Motor neuron (in vitro differentiated cells): Measurements from ENCODE around the gene GDF9. TPM values are rescaled to one million over a fixed set of nuclear protein-coding genes. Genes with fewer than 3 reads are reported as not detected.

Experiments used
- ATAC-seq, 8 experiments: fragments of 200-7000 bp; cut with Tn5 transposase; replicated peaks in 6 of 8; 2 replicates each; pipeline ENCODE4 v1.8.0; 2021; ENCODE audit warnings: mild to moderate bottlenecking in 8 of 8, moderate library complexity in 8 of 8
- H3K27ac ChIP-seq, 2 donors: fragments of 250-450 bp; sonication (Bioruptor Pico); 2 replicates each; pipeline ENCODE4 v1.9.0; 2021; ENCODE audit warnings: antibody characterized with exemption in 2 of 2, mild to moderate bottlenecking in 2 of 2, moderate library complexity in 1 of 2
- H3K4me1 ChIP-seq, 2 donors: fragments of 250-450 bp; sonication (Bioruptor Pico); replicated peaks in 1 of 2; 2 replicates each; pipeline ENCODE4 v1.6.1; 2021; ENCODE audit warnings: antibody characterized with exemption in 2 of 2, mild to moderate bottlenecking in 2 of 2, moderate library complexity in 1 of 2
- H3K4me3 ChIP-seq, 5 donors: fragments of 250-450 bp; sonication (Bioruptor Pico); 2 replicates each; pipeline ENCODE4 v1.9.0; 2021; ENCODE audit warnings: antibody characterized with exemption in 5 of 5, mild to moderate bottlenecking in 5 of 5, moderate library complexity in 4 of 5
- WGBS, 10 experiments: fragments of 450-650 bp; shearing (Covaris generic); methylation state at CpG; one replicate each; pipeline ENCODE4 v1.0.0; 2022; 5-methylcytosine and 5-hydroxymethylcytosine counted together
- in situ Hi-C, 9 experiments: fragments of 400-800 bp; cut with MboI; loops; one replicate each; pipeline ENCODE4 v1.15.0; 2021; ENCODE audit warnings: low sequenced_read_pairs in 9 of 9, low pct_unique_long_range_greater_than_20kb in 2 of 9; ENCODE audit not compliant: unreplicated experiment in 9 of 9
- total RNA-seq, 8 experiments: library from RNA; unstranded; fragments of 300-600 nt; gene quantifications; 2 replicates each; pipeline versions ENCODE4 v1.2.3 to v1.2.4, GENCODE V29; 2022

GDF9 gene
- total RNA-seq, 8 experiments from 2014 or later: 0.49 to 3.0 (median 1.1) TPM

GRCh38 chr5:132841305-132841704 lies 25.0 kb downstream of the GDF9 start:
- ATAC-seq: no peak
- in situ Hi-C loops: no loop called here
- no peaks in the 10 kb centered on the region for H3K4me1 ChIP-seq
- no peak overlapping the region for H3K27ac ChIP-seq
- 29 to 100% (median 82%) methylated on average over 2 to 4 of the region's 4 CpGs; no CpG with 5 or more reads in 1 of the 10 experiments for WGBS, 10 experiments
- no peak overlapping the region for H3K4me3 ChIP-seq

- 11 to 100% (median 80%) methylated on average over 1 of the region's 1 CpG; no CpG with 5 or more reads in 5 of the 10 experiments for WGBS, 10 experiments
- Histone ChIP-seq H3K4me3 (no peak overlapping the region), H3K27ac (no peak overlapping the region), H3K4me1 (no peaks in the 10 kb centered on the region)
- in situ Hi-C loops: no loop called here
- no peak for ATAC-seq
Observed at GRCh38 chr5:132840896-132841295, 25.4 kb downstream of the GDF9 start.

GRCh38 chr5:132840313-132840712 lies 26.0 kb downstream of the GDF9 start:
- no peak for ATAC-seq
- no peak overlapping the region for H3K4me3 ChIP-seq
- no peak overlapping the region for H3K27ac ChIP-seq
- in situ Hi-C loops: no loop called here
- WGBS, 10 experiments: 0 to 92% (median 79%) methylated on average over 1 to 3 of the region's 3 CpGs; no CpG with 5 or more reads in 2 of the 10 experiments
- H3K4me1 ChIP-seq: no peaks in the 10 kb centered on the region

GRCh38 chr5:132839426-132840301 lies 26.6 kb downstream of the GDF9 start:
- in situ Hi-C loops: no loop called here
- H3K4me1 ChIP-seq: no peaks in the 10 kb centered on the region
- H3K27ac ChIP-seq: no peak overlapping the region
- ATAC-seq: peak in 4 of 8 experiments; percentile 27 to 74 (median 50)
- no peak overlapping the region for H3K4me3 ChIP-seq
- 44 to 90% (median 67%) methylated on average over 1 to 6 of the region's 8 CpGs; no CpG with 5 or more reads in 1 of the 10 experiments for WGBS, 10 experiments

GRCh38 chr5:132838516-132839282 lies 27.6 kb downstream of the GDF9 start:
- no peak for ATAC-seq
- H3K27ac ChIP-seq: no peak overlapping the region
- in situ Hi-C loops: no loop called here
- WGBS, 10 experiments: 53 to 100% (median 74%) methylated on average over 1 to 3 of the region's 3 CpGs; no CpG with 5 or more reads in 4 of the 10 experiments
- H3K4me1 ChIP-seq: no peaks in the 10 kb centered on the region
- H3K4me3 ChIP-seq: no peak overlapping the region

GRCh38 chr5:132837868-132838267 lies 28.4 kb downstream of the GDF9 start:
- Histone ChIP-seq H3K27ac (no peak overlapping the region), H3K4me1 (no peaks in the 10 kb centered on the region), H3K4me3 (no peak overlapping the region)
- peak in 3 of 8 experiments; percentile 17 to 28 (median 26) for ATAC-seq
- in situ Hi-C loops: no loop called here
- 60 to 75% (median 72%) methylated on average over 2 of the region's 2 CpGs; no CpG with 5 or more reads in 6 of the 10 experiments for WGBS, 10 experiments

- in situ Hi-C loops: no loop called here
- WGBS, 10 experiments: 86 to 100% (median 100%) methylated on average over 1 of the region's 1 CpG; no CpG with 5 or more reads in 6 of the 10 experiments
- no peak overlapping the region for H3K27ac ChIP-seq
Observed at GRCh38 chr5:132836852-132837251, 29.4 kb downstream of the GDF9 start.

GRCh38 chr5:132834057-132834456 lies 32.2 kb downstream of the GDF9 start:
- Histone ChIP-seq H3K4me3 (no peak overlapping the region), H3K27ac (no peak overlapping the region), H3K4me1 (no peaks in the 10 kb centered on the region)
- in situ Hi-C loops: no loop called here
- 68 to 100% (median 94%) methylated on average over 1 to 3 of the region's 3 CpGs; no CpG with 5 or more reads in 2 of the 10 experiments for WGBS, 10 experiments
- no peak for ATAC-seq

More at GRCh38 chr5:132836852-132837251, 29.4 kb downstream of the GDF9 start:
- ATAC-seq: no peak
- Histone ChIP-seq H3K4me1 (no peaks in the 10 kb centered on the region), H3K4me3 (no peak overlapping the region)

GRCh38 chr5:132832612-132833011 lies 33.7 kb downstream of the GDF9 start:
- H3K4me1 ChIP-seq: no peaks in the 10 kb centered on the region
- H3K4me3 ChIP-seq: no peak overlapping the region
- ATAC-seq: no peak
- no peak overlapping the region for H3K27ac ChIP-seq
- 40 to 100% (median 70%) methylated on average over 1 to 4 of the region's 5 CpGs; no CpG with 5 or more reads in 1 of the 10 experiments for WGBS, 10 experiments
- in situ Hi-C loops: no loop called here

- Histone ChIP-seq H3K4me1 (no peaks in the 10 kb centered on the region), H3K4me3 (peak overlapping the region in 1 of 5 donors; percentile 56), H3K27ac (no peak overlapping the region)
- 80 to 100% (median 92%) methylated on average over 1 to 5 of the region's 15 CpGs; no CpG with 5 or more reads in 6 of the 10 experiments for WGBS, 10 experiments
- in situ Hi-C loops: no loop called here
- no peak for ATAC-seq
Observed at GRCh38 chr5:132831095-132831860, 35.0 kb downstream of the GDF9 start.

GRCh38 chr5:132830436-132831094 lies 35.7 kb downstream of the GDF9 start, which contains the start of gene SHROOM1:
Gene SHROOM1, minus strand, starts transcription at chr5:132830647. Its CDS starts 4,507 bp downstream, at chr5:132826140.
- Histone ChIP-seq H3K4me1 (peaks cover 0 to 5% of the 10 kb centered on the region in 2 donors), H3K4me3 (peak within 1 kb of the TSS; percentile 42 to 56 (median 44)), H3K27ac (peak within 1 kb of the TSS in 1 of 2 donors; percentile 15)
- no CpG with 5 or more reads among the region's 78 CpGs for WGBS, 10 experiments
- ATAC-seq: peak; percentile 64 to 76 (median 74)
- in situ Hi-C loops: no loop called here
